H9 (cell line): Measurements from ENCODE around the gene SCAND1. TPM values are rescaled to one million over a fixed set of nuclear protein-coding genes. Genes with fewer than 3 reads are reported as not detected.

Source experiments
- DNase-seq: peaks from one replicate; pipeline ENCODE4 v3.0.0-alpha.2; 2017
- H2AFZ ChIP-seq: one replicate; pipeline ENCODE4 v1.6.1; 2013; ENCODE audit warnings: mild to moderate bottlenecking, low read length, control low read depth, moderate library complexity
- H2AK5ac ChIP-seq: 2 replicates; pipeline ENCODE4 v1.6.1; 2013; ENCODE audit warnings: low read length, control low read depth, mixed read lengths; ENCODE audit not compliant: insufficient read length
- H2BK120ac ChIP-seq: one replicate; pipeline ENCODE4 v1.6.1; 2013; ENCODE audit warnings: low read depth, mild to moderate bottlenecking, low read length, control low read depth, inconsistent platforms; ENCODE audit not compliant: poor library complexity, severe bottlenecking
- H2BK12ac ChIP-seq: 2 replicates; pipeline ENCODE4 v1.6.1; 2013; ENCODE audit warnings: low read length, control low read depth, mixed read lengths, low read depth; ENCODE audit not compliant: insufficient read length
- H2BK15ac ChIP-seq: 2 replicates; pipeline ENCODE4 v1.6.1; 2013; ENCODE audit warnings: low read depth, low read length, control low read depth
- H2BK20ac ChIP-seq: one replicate; pipeline ENCODE4 v1.6.1; 2013; ENCODE audit warnings: low read depth, mild to moderate bottlenecking, low read length, control low read depth, inconsistent platforms; ENCODE audit not compliant: poor library complexity, severe bottlenecking
- H2BK5ac ChIP-seq: 2 replicates; pipeline ENCODE4 v1.6.1; 2013; ENCODE audit warnings: low read length, control low read depth, mixed read lengths; ENCODE audit not compliant: insufficient read length
- H3K14ac ChIP-seq: 2 replicates; pipeline ENCODE4 v1.6.1; 2013; ENCODE audit warnings: low read length, control low read depth; ENCODE audit not compliant: insufficient read depth
- H3K18ac ChIP-seq: 2 replicates; pipeline ENCODE4 v1.6.1; 2013; ENCODE audit warnings: low read depth, mild to moderate bottlenecking, mixed read lengths, low read length, control low read depth; ENCODE audit not compliant: insufficient read length
- H3K23ac ChIP-seq: 2 replicates; pipeline ENCODE4 v1.6.1; 2013; ENCODE audit warnings: low read length, control low read depth, mixed read lengths, low read depth; ENCODE audit not compliant: insufficient read length
- H3K23me2 ChIP-seq: 2 replicates; pipeline ENCODE4 v1.6.1; 2013; ENCODE audit warnings: low read depth, mild to moderate bottlenecking, mixed read lengths, low read length, control low read depth; ENCODE audit not compliant: insufficient read length, poor library complexity, severe bottlenecking
- H3K27ac ChIP-seq: 2 replicates; pipeline ENCODE4 v1.5.1; 2013; ENCODE audit warnings: low read length, control low read depth, mixed read lengths, low read depth; ENCODE audit not compliant: insufficient read length
- H3K27me3 ChIP-seq: 2 replicates; pipeline ENCODE4 v1.6.1; 2013; ENCODE audit warnings: low read length, control low read depth, inconsistent platforms; ENCODE audit not compliant: insufficient read depth
- H3K4ac ChIP-seq: 2 replicates; pipeline ENCODE4 v1.6.1; 2013; ENCODE audit warnings: low read depth, mild to moderate bottlenecking, control low read depth, inconsistent platforms, low read length, moderate library complexity
- H3K4me1 ChIP-seq: 2 replicates; pipeline ENCODE4 v1.6.1; 2013; ENCODE audit warnings: low read length, control low read depth, inconsistent platforms; ENCODE audit not compliant: insufficient read depth
- H3K4me2 ChIP-seq: 2 replicates; pipeline ENCODE4 v1.6.1; 2013; ENCODE audit warnings: low read length, control low read depth, mixed read lengths; ENCODE audit not compliant: insufficient read length, insufficient read depth
- H3K56ac ChIP-seq: 2 replicates; pipeline ENCODE4 v1.6.1; 2013; ENCODE audit warnings: low read depth, mild to moderate bottlenecking, mixed read lengths, low read length, control low read depth; ENCODE audit not compliant: insufficient read length
- H3K79me1 ChIP-seq: 2 replicates; pipeline ENCODE4 v1.6.1; 2013; ENCODE audit warnings: low read depth, mild to moderate bottlenecking, moderate library complexity, low read length, control low read depth, inconsistent platforms; ENCODE audit not compliant: insufficient read depth, poor library complexity, severe bottlenecking
- H3K79me2 ChIP-seq: 2 replicates; pipeline ENCODE4 v1.6.1; 2013; ENCODE audit warnings: low read length, control low read depth, inconsistent platforms; ENCODE audit not compliant: insufficient read depth
- H3K9ac ChIP-seq: 2 replicates; pipeline ENCODE4 v1.6.1; 2013; ENCODE audit warnings: low read length, control low read depth, mixed read lengths; ENCODE audit not compliant: insufficient read length; ENCODE audit errors: extremely low read depth
- H3K9me3 ChIP-seq: one replicate; pipeline ENCODE4 v1.6.1; 2013; ENCODE audit warnings: low read depth, low read length, inconsistent platforms; ENCODE audit not compliant: control insufficient read depth
- H3T11ph ChIP-seq: one replicate; pipeline ENCODE4 v1.6.1; 2013; ENCODE audit warnings: mild to moderate bottlenecking, low read length, control low read depth, inconsistent platforms
- H4K20me1 ChIP-seq: one replicate; pipeline ENCODE4 v1.6.1; 2013; ENCODE audit not compliant: control insufficient read depth, insufficient read length, insufficient read depth
- H4K5ac ChIP-seq: 2 replicates; pipeline ENCODE4 v1.6.1; 2013; ENCODE audit warnings: low read depth, mild to moderate bottlenecking, mixed read lengths, low read length, control low read depth; ENCODE audit not compliant: insufficient read length
- H4K8ac ChIP-seq: replicated peaks from 2 replicates; pipeline ENCODE4 v1.6.1; 2013; ENCODE audit warnings: low read length, control low read depth, mixed read lengths, low read depth; ENCODE audit not compliant: insufficient read length
- H4K91ac ChIP-seq: 2 replicates; pipeline ENCODE4 v1.6.1; 2013; ENCODE audit warnings: low read depth, mild to moderate bottlenecking, moderate library complexity, mixed read lengths, low read length, control low read depth; ENCODE audit not compliant: insufficient read length
- H3K27ac Mint-ChIP-seq, 3 experiments: 2 replicates in 2 of 3; 3 replicates in 1 of 3; pipeline ENCODE4 v1.8.0; 2020 to 2021; ENCODE audit warnings: mixed read lengths in 3 of 3, mild to moderate bottlenecking in 1 of 3, moderate library complexity in 1 of 3
- H3K27me3 Mint-ChIP-seq: 2 replicates; pipeline ENCODE4 v1.8.0; 2021; ENCODE audit warnings: low read depth, mild to moderate bottlenecking, moderate library complexity, mixed read lengths
- H3K36me3 Mint-ChIP-seq, 3 experiments: 2 replicates in 2 of 3; 3 replicates in 1 of 3; pipeline ENCODE4 v1.8.0; 2020 to 2021; ENCODE audit warnings: low read depth in 3 of 3, mixed read lengths in 3 of 3; ENCODE audit not compliant: insufficient read depth in 1 of 3
- H3K4me1 Mint-ChIP-seq, 2 experiments: 2 replicates each; pipeline ENCODE4 v1.8.0; 2020; ENCODE audit warnings: mixed read lengths in 2 of 2
- H3K4me3 Mint-ChIP-seq, 2 experiments: 2 replicates in 1 of 2; 3 replicates in 1 of 2; pipeline ENCODE4 v1.8.0; 2020 to 2021; ENCODE audit warnings: mild to moderate bottlenecking in 2 of 2, mixed read lengths in 2 of 2, moderate library complexity in 1 of 2
- H3K9me3 Mint-ChIP-seq, 2 experiments: 2 replicates in 1 of 2; 3 replicates in 1 of 2; pipeline ENCODE4 v1.8.0; 2020; ENCODE audit warnings: mild to moderate bottlenecking in 2 of 2, mixed read lengths in 2 of 2, moderate library complexity in 1 of 2
- CTCF ChIP-seq: fragments of 200-600 bp; sonication (generic); conservative IDR thresholded peaks from 3 replicates; pipeline ENCODE4 v1.8.0; 2021; ENCODE audit warnings: antibody characterized with exemption, mild to moderate bottlenecking
- WGBS: extraction: QIAGEN DNeasy Blood & Tissue Kit; methylation state at CpG from one replicate; pipeline ENCODE4 v1.1.7; 2013; ENCODE audit warnings: missing lambda C conversion rate, low lambda C conversion rate, mixed read lengths; ENCODE audit not compliant: insufficient read length; ENCODE audit errors: extremely low coverage; 5-methylcytosine and 5-hydroxymethylcytosine counted together
- total RNA-seq: library from RNA; stranded (reverse); gene quantifications from 2 replicates; pipeline ENCODE4 v1.2.1, GENCODE V29; 2021

Gene SCAND1
- total RNA-seq, 1 experiment from 2014 or later = 59.1 TPM

GRCh38 chr20:35909176-35909575 is 45.1 kb downstream of the SCAND1 start:
- H3K27me3 ChIP-seq = no peaks in the 10 kb centered on the region
- no peak for TF ChIP-seq CTCF

More at GRCh38 chr20:35909176-35909575, 45.1 kb downstream of the SCAND1 start:
- Histone ChIP-seq H2BK5ac (no peak overlapping the region), H4K91ac (no peak overlapping the region), H3K56ac (no peak overlapping the region), H4K5ac (no peak overlapping the region), H3K23me2 (no peaks in the 10 kb centered on the region), H4K20me1 (no peaks in the 10 kb centered on the region), H2AK5ac (no peak overlapping the region), H3K14ac (no peak overlapping the region), H3K79me1 (no peaks in the 10 kb centered on the region), H3K4ac (no peak overlapping the region), H2BK20ac (no peak overlapping the region), H3K79me2 (no peaks in the 10 kb centered on the region), H2BK12ac (no peak overlapping the region), H2BK15ac (no peak overlapping the region), H2AFZ (no peak overlapping the region), H3K23ac (no peak overlapping the region), H3T11ph (no peak overlapping the region), H3K18ac (no peak overlapping the region), H4K8ac (no peak overlapping the region), H3K9me3 (no peaks in the 10 kb centered on the region), H3K4me2 (no peak overlapping the region), H3K27ac (no peak overlapping the region), H3K4me1 (peaks cover 11% of the 10 kb centered on the region), H2BK120ac (no peak overlapping the region), H3K9ac (no peak overlapping the region)
- no peak overlapping the region for H3K4me3 Mint-ChIP-seq
- H3K4me1 Mint-ChIP-seq = peaks cover 20 to 34% of the 10 kb centered on the region in 2 experiments
- no CpG with 5 or more reads among the region's 1 CpG for WGBS
- DNase-seq = no peak
- no peaks in the 10 kb centered on the region for H3K27me3 Mint-ChIP-seq
- H3K27ac Mint-ChIP-seq = 0 out of 7 replicates have a peak overlapping the region, but pooled peaks of 1 of the 3 experiments have one; percentile 52
- no peaks in the 10 kb centered on the region for H3K9me3 Mint-ChIP-seq
- H3K36me3 Mint-ChIP-seq = peaks cover 14 to 53% (median 45%) of the 10 kb centered on the region in 3 experiments
